Head of caudate nucleus (tissue), 42 donors: ENCODE results near the gene NANS.

Source experiments
- DNase-seq, 42 donors: peaks; one replicate each; pipeline versions ENCODE4 v3.0.0 to v3.0.0-alpha.2; 2020 to 2021; ENCODE audit warnings: mixed read lengths in 7 of 42
- intact Hi-C: fragments of 100-400 bp; cut with DNase I; formaldehyde crosslinking; loops from one replicate; pipeline ENCODE4 v1.15.0; 2022

Gene NANS

DNA sequence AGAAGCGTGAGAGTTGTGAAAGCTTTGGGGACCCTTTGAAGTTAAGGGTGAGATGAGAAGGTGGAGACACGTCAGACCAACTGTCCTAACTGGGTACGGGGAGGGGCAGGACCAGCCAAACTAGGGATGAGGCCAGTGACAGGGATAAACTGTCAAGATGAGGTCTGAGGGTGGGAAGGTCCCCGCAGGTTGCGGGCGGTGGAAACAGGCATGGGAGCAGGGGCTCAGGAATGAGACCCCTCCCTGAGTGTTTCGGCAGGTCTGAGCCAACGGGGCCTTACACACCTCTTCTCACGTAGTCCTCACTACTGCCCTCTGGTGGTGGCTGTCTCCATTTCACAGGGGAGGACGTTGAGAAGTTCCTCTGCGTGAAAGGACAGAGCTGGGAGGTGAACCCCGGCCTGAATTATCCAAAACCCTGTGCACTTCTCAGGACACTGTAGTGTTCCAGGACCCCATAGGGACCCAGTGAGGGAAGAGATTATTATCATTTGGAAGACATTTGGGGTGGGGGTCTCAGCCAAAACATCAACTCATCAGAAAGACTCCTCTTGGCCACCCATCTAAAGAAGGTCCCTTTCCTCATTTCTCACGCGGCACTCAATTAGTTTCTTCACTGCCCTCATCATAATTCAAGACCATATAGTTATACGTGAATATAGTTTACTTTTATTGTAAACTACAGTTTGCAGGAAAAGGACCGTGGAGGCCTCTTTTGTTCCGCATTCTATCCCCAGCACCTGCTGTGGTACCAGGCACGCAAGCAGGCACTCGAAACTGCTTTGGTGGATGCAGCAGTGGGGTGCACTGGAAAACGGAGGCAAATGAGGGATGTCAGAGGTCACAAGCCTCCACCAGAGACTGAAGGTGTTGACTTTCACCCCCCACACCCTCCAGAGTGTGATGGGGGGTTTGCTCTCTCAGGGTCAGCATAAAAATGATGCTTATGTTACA lies 21.7 kb upstream of the NANS start:
- DNase-seq = peak; percentile 66 to 95 (median 86)
- intact Hi-C loops = loop anchor here (2.0 kb wide), 1 partner anchor 112 kb away; the partner anchor contains the start of gene TRMO

DNA sequence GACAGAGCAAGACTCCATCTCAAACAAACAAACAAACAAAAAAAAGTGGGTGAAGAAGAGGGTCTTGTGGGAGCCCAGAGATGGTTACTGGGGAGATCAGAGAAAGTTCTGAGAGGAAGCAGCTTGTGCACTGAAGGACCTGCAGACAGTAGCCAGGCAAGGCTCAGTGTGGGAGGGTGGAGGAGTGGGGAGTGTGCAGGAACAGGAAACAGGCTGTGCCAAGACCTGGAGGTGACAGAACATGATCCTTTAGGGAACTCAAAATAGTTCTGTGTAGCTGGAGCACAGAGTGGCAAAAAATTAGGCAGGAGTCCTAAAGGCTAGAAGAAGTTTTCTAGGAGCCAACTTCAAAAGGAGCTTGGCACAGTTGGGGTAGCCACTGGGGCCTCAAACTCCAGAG lies 19.2 kb upstream of the NANS start:
- intact Hi-C loops = no loop called here
- peak in 5 of 42 donors; percentile 7 to 27 (median 14) for DNase-seq

DNA sequence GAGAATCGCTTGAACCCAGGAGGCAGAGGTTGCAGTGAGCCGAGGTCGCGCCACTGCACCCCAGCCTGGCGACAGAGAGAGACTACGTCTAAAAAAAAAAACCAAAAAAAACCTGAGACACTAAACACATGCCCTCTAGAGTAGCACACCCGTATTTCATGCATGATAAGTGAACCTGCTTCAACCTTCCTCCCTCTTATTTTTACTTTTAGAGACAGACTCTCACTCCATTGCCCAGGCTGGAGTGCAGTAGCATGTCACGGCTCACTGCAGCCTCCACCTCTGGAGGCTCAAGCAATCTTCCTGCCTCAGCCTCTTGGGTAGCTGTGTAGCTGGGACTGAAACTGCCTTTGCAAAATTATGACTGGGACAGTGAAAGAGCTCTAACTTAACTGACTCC lies 17.6 kb upstream of the NANS start:
- intact Hi-C loops = no loop called here
- no peak for DNase-seq

DNA sequence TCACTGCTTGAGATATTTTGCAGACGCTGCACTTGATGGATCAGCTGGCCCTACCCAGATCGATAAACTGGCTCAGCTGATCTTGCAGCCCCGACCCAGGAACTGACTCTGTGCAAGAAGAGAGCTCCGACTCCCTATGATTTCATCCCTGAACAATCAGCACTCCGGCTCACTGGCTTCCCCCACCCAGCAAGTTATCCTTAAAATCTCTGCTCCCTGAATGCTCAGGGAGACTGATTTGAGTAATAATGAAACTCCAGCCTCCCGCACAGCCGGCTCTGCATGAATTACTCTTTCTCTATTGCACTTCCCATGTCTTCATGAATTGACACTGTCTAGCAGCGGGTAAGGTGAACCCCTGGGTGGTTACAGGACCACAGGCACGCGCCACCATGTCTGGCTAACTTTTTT lies 16.9 kb upstream of the NANS start:
- intact Hi-C loops = no loop called here
- DNase-seq = peak in 22 of 42 donors; percentile 6 to 55 (median 25)

DNA sequence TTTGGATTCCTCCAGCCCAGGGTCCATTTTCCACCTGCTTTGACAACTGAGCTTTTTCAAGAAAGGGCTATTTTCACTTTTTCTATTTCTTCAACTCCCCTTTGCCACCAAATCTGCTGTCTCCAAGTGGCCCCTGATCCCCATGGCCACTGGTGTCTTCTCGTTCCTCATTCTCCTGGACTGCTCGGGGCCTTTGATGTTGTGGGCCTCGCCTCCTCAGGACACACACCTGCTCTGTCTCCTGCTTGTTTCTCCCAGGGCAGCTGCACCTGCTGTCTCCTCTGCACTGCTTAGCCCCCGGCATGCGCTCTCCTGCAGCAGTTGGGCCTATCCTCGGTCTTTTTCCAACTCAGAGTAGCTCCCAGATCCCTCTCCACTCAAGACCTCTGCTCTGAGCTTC lies 16.3 kb upstream of the NANS start:
- intact Hi-C loops = no loop called here
- DNase-seq = no peak

DNA sequence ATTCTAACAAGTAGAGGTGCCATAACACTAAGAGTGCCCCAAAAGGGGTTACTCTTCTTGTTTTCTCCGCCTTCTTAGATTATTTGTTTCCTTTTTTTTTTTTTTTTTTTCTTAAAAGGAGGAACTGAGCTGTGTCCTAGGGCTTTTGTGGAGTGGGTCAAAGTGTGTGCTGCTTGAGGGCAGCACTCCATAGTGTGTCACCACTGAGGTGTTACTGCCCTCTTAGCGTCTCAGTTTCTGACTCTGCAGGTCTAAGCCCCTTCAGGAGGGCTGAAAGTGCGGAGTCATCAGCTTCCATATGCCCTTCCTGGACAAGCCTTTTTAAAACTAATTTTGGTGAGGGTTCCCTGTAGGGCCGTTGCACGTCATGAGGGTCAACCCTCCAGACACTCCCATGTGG lies 12.6 kb upstream of the NANS start:
- intact Hi-C loops = no loop called here
- no peak for DNase-seq

DNA sequence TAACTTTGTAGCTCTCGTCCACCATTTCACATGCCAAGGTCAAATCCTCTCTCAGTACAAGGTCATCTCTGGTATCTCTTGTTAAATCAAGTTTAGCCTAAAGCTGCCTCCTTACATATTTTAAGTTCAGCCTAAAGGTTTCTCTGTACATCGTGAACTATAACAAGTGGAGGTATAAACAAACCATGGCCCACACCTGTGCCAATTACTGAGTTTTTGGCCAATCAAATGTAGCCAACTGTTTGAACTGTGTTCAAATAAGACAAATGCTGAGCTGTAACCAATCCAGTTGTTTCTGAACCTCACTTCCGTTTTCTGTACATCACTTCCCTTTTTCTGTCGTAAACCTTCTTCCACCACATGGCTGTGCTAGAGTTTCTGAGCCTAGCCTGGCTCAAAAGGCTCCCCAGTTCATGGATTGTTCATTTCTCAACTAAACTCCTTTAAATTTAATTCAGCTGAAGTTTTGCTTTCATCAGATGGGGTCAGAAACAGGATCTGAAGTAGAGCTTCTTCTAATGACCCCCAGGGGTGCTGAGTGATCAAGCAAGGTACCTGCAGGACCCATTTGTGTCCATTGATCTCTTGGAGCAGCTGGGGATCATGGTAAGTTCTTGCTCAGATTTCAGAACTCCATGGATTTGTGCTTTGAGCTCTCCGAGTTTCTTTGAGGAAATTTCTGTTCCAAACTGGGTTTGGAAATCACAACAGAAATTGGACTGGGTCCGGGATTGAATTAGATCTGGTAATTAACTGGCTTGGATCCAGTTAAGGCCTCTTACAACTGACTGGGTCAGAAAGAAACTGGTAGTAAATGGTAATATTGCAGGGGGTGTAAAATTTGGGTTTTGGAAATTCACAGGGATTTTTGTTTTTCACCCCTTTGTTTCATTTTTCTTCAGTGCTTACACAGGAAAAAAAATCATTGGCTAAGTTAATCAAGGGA lies 11.0 kb upstream of the NANS start:
- peak in 1 of 42 donors; percentile 26 for DNase-seq
- intact Hi-C loops = no loop called here

DNA sequence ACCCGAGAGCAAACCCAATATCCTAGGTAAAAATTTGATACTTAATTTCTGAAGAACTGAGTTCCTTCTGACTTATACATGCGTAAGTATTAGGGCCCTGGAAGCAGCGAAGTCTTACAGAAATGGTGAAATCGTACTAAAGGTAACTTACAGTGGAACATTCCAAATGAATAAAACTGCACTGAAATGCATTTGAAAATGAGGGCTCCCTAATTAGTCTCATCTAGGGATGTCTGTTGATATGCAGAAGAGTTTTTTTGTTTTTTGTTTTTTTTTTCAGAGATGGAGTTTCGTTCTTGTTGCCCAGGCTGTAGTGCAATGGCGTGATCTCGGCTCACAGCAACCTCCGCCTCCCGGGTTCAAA lies 10.4 kb upstream of the NANS start:
- DNase-seq = no peak
- intact Hi-C loops = no loop called here

DNA sequence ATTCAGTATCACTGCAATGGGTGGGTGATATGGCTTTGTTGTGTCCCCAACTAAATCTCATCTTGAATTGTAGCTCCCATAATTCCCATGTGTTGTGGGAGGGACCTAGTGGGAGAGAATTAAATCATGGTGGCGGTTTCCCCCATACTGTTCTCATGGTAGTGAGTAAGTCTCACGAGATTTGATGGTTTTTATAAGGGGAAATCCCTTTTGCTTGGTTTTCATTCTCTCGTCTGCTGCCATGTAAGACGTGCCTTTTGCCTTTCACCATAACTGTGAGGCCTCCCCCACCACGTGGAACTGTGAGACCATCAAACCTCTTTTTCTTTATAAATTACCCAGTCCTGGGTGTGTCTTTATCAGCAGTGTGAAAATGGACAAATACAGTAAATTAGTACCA lies 9.5 kb upstream of the NANS start:
- intact Hi-C loops = no loop called here
- DNase-seq = no peak

DNA sequence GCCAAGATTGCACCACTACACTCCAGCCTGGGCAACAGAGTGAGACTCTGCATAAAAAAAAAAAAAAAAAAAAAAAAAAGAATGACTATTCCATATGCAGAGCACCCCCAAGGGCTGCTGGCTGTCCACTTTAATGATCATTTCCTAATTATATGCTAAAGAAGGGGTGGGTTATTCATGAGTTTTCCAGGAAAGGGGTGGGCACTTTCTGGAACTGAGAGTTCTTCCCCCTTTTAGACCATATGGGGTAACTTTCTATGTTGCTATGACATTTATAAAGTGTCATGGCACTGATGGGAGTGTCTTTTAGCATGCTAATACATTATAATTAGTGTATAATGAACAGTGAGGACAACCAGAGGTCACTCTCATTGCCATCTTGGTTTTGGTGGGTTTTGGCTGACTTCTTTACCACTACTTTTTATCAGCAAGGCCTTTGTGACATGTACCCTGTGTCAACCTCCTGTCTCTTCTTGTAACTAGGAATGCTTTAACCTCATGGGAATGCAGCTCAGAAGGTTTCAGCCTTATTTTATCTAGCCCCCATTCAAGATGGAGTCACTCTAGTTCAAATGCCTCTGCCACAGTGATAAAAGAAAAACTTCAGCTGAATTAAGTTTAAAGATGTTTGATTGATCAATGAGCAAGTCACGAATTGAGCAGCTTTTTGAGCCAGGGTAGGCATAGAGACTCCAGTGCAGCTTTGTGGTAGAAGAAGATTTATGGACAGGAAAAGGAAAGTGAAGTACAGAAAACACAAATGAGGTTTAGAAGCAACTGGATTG lies 7.1 kb upstream of the NANS start:
- intact Hi-C loops = no loop called here
- DNase-seq = no peak

DNA sequence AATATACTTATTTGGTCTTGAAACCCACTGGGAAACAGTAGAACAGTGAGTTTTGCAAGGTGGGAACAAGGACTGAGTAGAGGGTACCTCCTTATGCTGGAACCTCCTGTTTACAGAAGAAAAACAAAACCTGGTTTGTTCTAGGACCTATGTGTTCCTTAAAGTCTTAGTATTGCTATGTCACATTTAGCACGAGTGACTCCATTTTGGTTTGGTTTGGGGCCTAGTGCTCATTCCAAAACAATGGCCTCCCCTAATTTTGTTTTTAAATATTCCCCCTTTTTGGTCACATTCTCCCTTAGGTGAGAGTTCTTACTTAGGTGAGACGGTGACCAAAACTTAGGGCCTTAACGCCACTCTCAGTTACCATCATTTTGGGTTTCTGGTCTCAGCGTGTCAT lies 6.2 kb upstream of the NANS start:
- intact Hi-C loops = no loop called here

DNA sequence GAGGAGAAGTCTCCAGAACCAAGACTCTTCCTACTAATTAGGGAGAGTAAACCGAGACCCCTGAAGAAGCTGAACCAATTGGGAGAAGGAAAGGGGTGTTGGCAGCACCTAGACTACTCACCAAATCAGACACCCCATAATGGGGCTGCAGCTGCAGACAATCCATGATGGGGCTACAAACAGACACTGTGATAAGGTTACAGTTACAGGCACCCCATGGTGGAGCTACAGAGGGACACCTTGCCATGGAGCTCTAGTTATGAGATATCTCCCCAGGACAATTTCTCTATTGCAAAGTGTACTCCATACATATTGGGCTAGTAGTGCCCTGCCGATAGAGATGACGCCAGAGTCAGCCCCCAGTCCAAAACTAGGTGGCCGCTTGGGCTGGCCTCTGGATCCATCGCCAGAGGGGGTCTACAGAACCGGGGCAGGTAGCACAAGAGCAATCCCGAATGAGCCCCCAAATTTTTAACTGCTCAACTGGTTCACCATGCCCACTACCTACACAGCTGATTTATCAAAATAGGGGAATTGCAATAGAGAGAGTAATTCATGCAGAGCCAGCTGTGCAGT lies 2.1 kb upstream of the NANS start:
- intact Hi-C loops = no loop called here
- DNase-seq = no peak

More for the DNA sequence above, 6.2 kb upstream of the NANS start:
- DNase-seq = no peak

DNA sequence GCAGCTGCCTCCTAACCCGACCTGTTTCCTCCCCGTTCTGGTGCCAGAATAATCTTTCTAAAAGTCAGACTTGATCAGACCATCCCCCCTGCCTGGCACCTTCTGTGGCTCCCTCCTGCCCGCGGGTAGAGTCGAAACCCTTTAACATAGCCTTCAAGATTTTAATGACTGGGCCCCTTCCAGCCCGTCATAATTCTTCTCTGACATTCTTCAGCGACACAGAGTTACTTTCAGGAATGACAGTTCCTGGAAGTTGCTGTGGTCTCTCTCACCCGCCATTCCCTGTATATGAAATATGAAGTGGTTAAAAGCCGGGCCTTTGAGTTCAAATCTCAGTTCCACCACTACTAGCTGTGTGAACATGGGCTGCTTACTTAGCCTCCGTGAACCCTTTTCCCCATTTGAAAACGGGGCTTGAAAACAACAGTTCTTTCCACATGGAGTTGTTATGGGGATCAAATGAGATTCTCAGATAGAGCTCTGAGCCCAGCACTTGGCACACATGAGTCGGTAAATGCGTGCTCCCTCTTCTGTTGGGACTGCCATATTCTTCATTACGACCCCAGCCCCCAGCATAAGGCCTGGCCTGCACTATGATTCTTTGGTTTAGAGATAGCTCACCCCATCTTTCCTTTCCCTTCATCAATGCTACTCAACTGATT lies 737 bp downstream of the NANS start:
- peak in 3 of 42 donors; percentile 6 to 50 (median 37) for DNase-seq
- intact Hi-C loops = loop anchor here (5.0 kb wide), 2 partner anchors 75 to 200 kb away; partner anchors contain the start of genes ANP32B and TBC1D2

DNA sequence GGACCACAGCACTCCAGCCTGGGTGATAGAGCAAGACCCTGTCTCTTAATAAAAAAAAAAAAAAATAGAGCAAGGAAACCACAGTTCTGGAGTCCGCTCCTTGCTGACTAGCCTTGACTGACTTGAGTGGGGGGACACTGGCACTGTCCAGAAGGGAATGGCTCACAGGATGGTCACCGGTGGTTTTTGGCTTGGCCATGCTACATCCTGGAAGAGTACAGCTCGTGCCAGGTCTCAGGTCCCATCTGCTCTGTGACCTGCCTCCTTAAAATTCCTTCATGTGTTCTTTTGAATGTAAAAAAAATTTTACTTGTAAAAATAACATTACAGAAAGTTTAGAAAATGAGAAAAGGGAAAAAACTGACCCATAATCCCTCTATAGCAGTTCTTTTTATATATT lies 5.6 kb downstream of the NANS start:
- intact Hi-C loops = no loop called here
- no peak for DNase-seq

DNA sequence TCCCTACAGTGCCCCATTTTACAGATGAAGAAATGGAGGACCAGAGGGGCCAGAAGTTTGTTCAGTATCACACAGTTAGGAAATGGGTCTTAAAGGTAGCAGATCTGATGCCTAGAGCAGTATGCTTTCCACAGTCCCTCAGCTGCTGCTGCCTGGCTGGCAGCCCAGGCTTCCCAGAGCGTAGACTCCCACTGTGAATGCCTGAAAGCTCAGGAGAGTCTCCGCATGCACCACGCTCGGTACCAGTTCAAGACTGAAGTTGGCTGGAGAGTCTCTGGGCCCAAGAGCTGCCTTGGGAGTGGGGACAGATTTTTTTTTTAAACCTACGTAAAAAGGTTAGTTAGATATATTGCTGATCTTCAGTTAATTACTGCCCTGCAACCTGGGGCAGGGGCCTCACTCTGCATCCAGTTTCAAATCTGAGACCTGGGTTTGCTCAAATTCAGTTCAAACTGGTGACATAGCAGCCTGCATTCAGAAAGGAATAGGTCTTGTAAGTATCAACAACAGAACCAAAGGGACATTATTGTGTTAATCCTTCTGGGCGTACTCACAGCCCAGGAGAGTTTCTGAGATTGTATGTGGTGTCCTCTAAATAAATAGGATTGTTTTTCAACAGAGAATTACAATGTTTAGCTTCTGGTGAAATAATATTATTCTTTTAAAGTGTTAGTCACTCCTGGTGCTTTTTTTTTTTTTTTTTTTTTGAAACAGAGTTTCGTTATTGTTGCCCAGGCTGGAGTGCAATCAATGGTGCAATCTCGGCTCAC lies 8.3 kb downstream of the NANS start:
- intact Hi-C loops = no loop called here
- DNase-seq = no peak

DNA sequence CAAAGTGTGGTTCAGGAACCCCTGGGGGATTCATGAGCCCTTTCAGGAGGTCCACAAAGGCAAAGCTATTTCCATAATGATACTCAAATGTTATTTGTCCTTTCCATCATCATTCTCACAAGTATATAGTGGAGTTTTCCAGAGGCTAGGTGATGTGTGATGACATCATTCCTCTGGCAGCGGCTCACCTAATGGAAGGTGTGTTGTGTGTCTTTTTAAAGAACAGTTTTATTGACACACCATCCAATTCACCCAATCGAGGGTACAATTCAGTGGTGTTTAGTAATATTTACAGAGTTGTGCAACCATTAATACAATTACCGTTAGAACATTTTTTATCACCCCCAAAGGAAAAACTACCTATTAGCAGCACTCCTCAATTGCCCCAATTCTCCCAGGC lies 9.7 kb downstream of the NANS start:
- intact Hi-C loops = no loop called here
- no peak for DNase-seq

DNA sequence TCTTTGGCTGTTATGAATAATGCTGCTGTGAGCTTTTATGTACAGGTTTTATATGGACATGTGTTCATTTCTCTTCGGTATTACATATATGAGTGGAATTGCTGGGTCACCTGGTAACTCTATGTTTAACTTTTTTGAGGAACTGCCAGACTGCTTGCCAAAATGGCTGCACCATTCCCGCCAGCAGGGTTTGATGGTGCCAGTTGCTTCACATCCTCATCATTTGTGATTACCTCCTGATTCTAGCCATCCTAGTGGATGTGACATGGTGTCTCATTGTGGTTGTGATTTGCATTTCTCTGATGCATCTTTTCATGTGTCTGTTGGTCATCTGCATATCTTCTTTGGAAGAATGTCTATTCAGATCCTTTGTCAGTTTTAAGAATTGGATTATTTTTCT lies 10.7 kb downstream of the NANS start:
- intact Hi-C loops = no loop called here
- no peak for DNase-seq

DNA sequence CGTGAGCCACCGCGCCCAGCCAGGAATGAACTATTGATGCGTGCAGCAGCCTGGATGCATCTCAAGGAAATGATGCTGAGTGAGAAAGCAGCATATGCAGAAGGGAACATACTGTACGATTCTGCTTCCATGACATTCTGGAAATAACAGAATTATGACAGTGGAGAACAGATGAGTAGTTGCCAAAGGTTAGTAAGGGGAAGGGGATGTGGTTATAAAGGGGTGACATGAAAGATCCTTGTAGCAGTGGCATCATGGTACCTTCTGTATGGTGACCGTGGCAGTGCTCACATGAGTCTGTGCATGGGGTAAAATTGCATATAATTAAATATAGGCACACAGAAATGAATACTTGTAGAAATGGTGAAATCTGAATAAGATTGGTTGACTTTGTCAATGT lies 13.0 kb downstream of the NANS start:
- intact Hi-C loops = no loop called here

More for the DNA sequence above, 13.0 kb downstream of the NANS start:
- DNase-seq = no peak
